Tibial nerve (tissue), 3 donors: ENCODE results near the gene MCC.

Experiments
- POLR2A ChIP-seq, 2 donors: fragments of 450-650 bp; IDR thresholded peaks; one replicate each; pipeline ENCODE4 v1.6.1; 2017; ENCODE audit warnings: antibody characterized with exemption in 2 of 2, mild to moderate bottlenecking in 2 of 2, moderate library complexity in 2 of 2
- TF ChIP-seq, protein P1 (sequence below), 5 experiments: fragments of 200-600 bp in 3 of 5; fragments of 450-650 bp in 2 of 5; sonication (generic) in 3 of 5; IDR thresholded peaks; one replicate each; pipeline ENCODE4 v1.5.1; 2016 to 2019; ENCODE audit warnings: antibody characterized with exemption in 5 of 5, mild to moderate bottlenecking in 3 of 5, moderate library complexity in 2 of 5

DNA sequence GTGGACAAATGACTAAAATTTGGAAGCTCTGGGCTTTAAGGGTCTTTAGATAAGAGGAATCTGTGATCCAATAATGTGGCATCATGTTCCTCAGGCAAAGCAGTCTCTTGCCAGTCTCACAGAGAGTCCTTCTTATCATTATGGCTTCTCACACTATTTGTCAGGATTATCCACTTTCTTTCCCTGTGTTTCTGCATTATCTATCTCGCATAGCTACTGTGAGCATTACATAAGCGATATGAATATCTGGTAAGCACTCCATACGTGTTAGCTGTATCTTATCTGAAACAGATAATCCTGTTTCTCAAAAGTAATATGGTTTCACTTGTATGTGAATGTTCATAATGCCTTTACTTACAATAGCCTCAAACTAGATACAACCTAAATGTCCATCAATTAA, 9.6 kb downstream of the MCC start:
- TF ChIP-seq, protein P1, sequence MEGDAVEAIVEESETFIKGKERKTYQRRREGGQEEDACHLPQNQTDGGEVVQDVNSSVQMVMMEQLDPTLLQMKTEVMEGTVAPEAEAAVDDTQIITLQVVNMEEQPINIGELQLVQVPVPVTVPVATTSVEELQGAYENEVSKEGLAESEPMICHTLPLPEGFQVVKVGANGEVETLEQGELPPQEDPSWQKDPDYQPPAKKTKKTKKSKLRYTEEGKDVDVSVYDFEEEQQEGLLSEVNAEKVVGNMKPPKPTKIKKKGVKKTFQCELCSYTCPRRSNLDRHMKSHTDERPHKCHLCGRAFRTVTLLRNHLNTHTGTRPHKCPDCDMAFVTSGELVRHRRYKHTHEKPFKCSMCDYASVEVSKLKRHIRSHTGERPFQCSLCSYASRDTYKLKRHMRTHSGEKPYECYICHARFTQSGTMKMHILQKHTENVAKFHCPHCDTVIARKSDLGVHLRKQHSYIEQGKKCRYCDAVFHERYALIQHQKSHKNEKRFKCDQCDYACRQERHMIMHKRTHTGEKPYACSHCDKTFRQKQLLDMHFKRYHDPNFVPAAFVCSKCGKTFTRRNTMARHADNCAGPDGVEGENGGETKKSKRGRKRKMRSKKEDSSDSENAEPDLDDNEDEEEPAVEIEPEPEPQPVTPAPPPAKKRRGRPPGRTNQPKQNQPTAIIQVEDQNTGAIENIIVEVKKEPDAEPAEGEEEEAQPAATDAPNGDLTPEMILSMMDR (IDR thresholded peaks at IDR 0.05) = no peak
- no peak for TF ChIP-seq POLR2A (IDR thresholded peaks at IDR 0.05)
